NB4 (cell line): ENCODE results near the gene C12orf42.

Experiments used
- CTCF ChIP-seq: IDR thresholded peaks from one replicate; pipeline ENCODE4 v1.5.1; 2012; ENCODE audit warnings: low read depth, low read length
- POLR2A ChIP-seq: IDR thresholded peaks from 2 replicates; pipeline ENCODE4 v1.6.1; 2011; ENCODE audit warnings: mild to moderate bottlenecking; ENCODE audit not compliant: insufficient read length; ENCODE audit errors: extremely low read depth

GRCh38 chr12:103523771-103524170 lies 28.0 kb upstream of the C12orf42 start:
- TF ChIP-seq CTCF (no peak), POLR2A (no peak)
